ENCODE measurements around the gene ABCB4. TPM values are rescaled to one million over a fixed set of nuclear protein-coding genes. Genes with fewer than 3 reads are reported as not detected.

The ABCB4 gene
- total RNA-seq, 1 donor from 2014 or later: 12.6 TPM

- no peak for DNase-seq (ENCODE audit: low read depth)
- no peak for TF ChIP-seq CTCF (conservative IDR thresholded peaks at IDR 0.05; ENCODE audit: low read depth, low read length)
- no peak overlapping the region for H3K4me3 ChIP-seq (ENCODE audit: low read depth, low read length)
These were observed 24.0 kb upstream of the ABCB4 start for GRCh38 chr7:87499494-87499893.

- no peak for TF ChIP-seq CTCF (conservative IDR thresholded peaks at IDR 0.05; ENCODE audit: low read depth, low read length)
- DNase-seq (ENCODE audit: low read depth): no peak
- H3K4me3 ChIP-seq (ENCODE audit: low read depth, low read length): no peak overlapping the region
These were observed 23.4 kb upstream of the ABCB4 start for GRCh38 chr7:87498893-87499292.

GRCh38 chr7:87497482-87497881 lies 22.0 kb upstream of the ABCB4 start:
- no peak for TF ChIP-seq CTCF (conservative IDR thresholded peaks at IDR 0.05; ENCODE audit: low read depth, low read length)
- DNase-seq (ENCODE audit: low read depth): no peak
- H3K4me3 ChIP-seq (ENCODE audit: low read depth, low read length): no peak overlapping the region

GRCh38 chr7:87495366-87495765 lies 19.9 kb upstream of the ABCB4 start:
- no peak overlapping the region for H3K4me3 ChIP-seq (ENCODE audit: low read depth, low read length)
- TF ChIP-seq CTCF (conservative IDR thresholded peaks at IDR 0.05; ENCODE audit: low read depth, low read length): no peak
- no peak for DNase-seq (ENCODE audit: low read depth)

GRCh38 chr7:87494454-87494853 lies 19.0 kb upstream of the ABCB4 start:
- no peak for TF ChIP-seq CTCF (conservative IDR thresholded peaks at IDR 0.05; ENCODE audit: low read depth, low read length)
- no peak overlapping the region for H3K4me3 ChIP-seq (ENCODE audit: low read depth, low read length)
- no peak for DNase-seq (ENCODE audit: low read depth)

- no peak for TF ChIP-seq CTCF (conservative IDR thresholded peaks at IDR 0.05; ENCODE audit: low read depth, low read length)
- no peak overlapping the region for H3K4me3 ChIP-seq (ENCODE audit: low read depth, low read length)
These were observed 7.7 kb upstream of the ABCB4 start for GRCh38 chr7:87483131-87483530.

GRCh38 chr7:87482115-87482514 lies 6.6 kb upstream of the ABCB4 start:
- no peak for TF ChIP-seq CTCF (conservative IDR thresholded peaks at IDR 0.05; ENCODE audit: low read depth, low read length)
- DNase-seq (ENCODE audit: low read depth): no peak
- H3K4me3 ChIP-seq (ENCODE audit: low read depth, low read length): no peak overlapping the region

More at GRCh38 chr7:87483131-87483530, 7.7 kb upstream of the ABCB4 start:
- DNase-seq (ENCODE audit: low read depth): no peak

Measured in epithelial cell of proximal tubule (primary cell).